Psoas muscle (tissue), 8 donors: Measurements from ENCODE around the gene ADAMTS3. TPM values are rescaled to one million over a fixed set of nuclear protein-coding genes. Genes with fewer than 3 reads are reported as not detected.

Source experiments
- ATAC-seq, 4 donors: fragments of 200-7000 bp; cut with Tn5 transposase; one replicate each; pipeline ENCODE4 v1.9.1; 2020; ENCODE audit warnings: moderate library complexity in 3 of 4, mild to moderate bottlenecking in 2 of 4
- DNase-seq, 2 donors: peaks; one replicate each; pipeline ENCODE4 v3.0.0-alpha.2; 2020
- H3K27ac ChIP-seq: fragments of 200-600 bp; one replicate; pipeline ENCODE4 v1.8.0; 2022
- H3K27me3 ChIP-seq, 3 donors: fragments of 200-600 bp in 1 of 3; one replicate each; pipeline versions ENCODE4 v1.6.1 to v1.8.0; 2013 to 2022; ENCODE audit warnings: low read length in 2 of 3, mild to moderate bottlenecking in 2 of 3, moderate library complexity in 1 of 3; ENCODE audit not compliant: insufficient read depth in 3 of 3
- H3K36me3 ChIP-seq, 2 donors: fragments of 200-600 bp in 1 of 2; one replicate each; pipeline versions ENCODE4 v1.6.1 to v1.8.0; 2013 to 2022; ENCODE audit warnings: low read depth in 1 of 2, mild to moderate bottlenecking in 1 of 2, moderate library complexity in 1 of 2; ENCODE audit not compliant: insufficient read depth in 1 of 2
- H3K4me1 ChIP-seq: fragments of 200-600 bp; one replicate; pipeline ENCODE4 v1.8.0; 2022
- H3K4me3 ChIP-seq: fragments of 200-600 bp; one replicate; pipeline ENCODE4 v1.8.0; 2022; ENCODE audit warnings: mild to moderate bottlenecking
- H3K9me3 ChIP-seq: fragments of 200-600 bp; one replicate; pipeline ENCODE4 v1.8.0; 2022
- WGBS, 3 donors: extraction: QIAGEN DNeasy Blood & Tissue Kit; methylation state at CpG; one replicate each; pipeline versions ENCODE4 v1.1.6 to v1.1.7; 2013; 5-methylcytosine and 5-hydroxymethylcytosine counted together
- intact Hi-C, 2 donors: fragments of 100-400 bp; cut with DNase I; formaldehyde crosslinking; loops; one replicate each; pipeline versions ENCODE4 v1.11.0 to v1.14.2; 2022
- polyA plus RNA-seq, 3 donors: library from polyadenylated mRNA; stranded (reverse); fragments of 200-250 nt; gene quantifications; one replicate each; pipeline ENCODE4 v1.2.3, GENCODE V29; 2013
- total RNA-seq, 4 donors: library from RNA; stranded (reverse); fragmentation: NEBNext Ultra II Directional in 2 of 4; extraction: Animal tissue kit (Norgen Biotek cat#: 25700) in 2 of 4; gene quantifications; one replicate each; pipeline versions ENCODE4 v1.2.1 to v1.2.4, GENCODE V29; 2021 to 2023
- TF ChIP-seq, protein P1 (sequence below): fragments of 200-600 bp; IDR thresholded peaks from one replicate; pipeline ENCODE4 v1.8.0; 2022; ENCODE audit warnings: antibody characterized with exemption
- donor health status: healthy with polysubstance abuse.
- donor health status: DM: no; HTN: no; CAD: no; lungs with moderate emphysema.
- donor health status: Bipolar disorder and iron deficiency.
- donor health status: healthy.
- donor health status: DM: yes; HTN: yes; CAD: no.
- donor health status: DM: no; HTN: no; CAD: no.
- donor health status: DM: no; HTN: no; CAD: no.
- donor health status: DM: yes; HTN: yes; CAD: no.

The ADAMTS3 gene
- total and polyA plus RNA-seq, 7 donors: 0.01 to 0.89 (median 0.13) TPM

DNA sequence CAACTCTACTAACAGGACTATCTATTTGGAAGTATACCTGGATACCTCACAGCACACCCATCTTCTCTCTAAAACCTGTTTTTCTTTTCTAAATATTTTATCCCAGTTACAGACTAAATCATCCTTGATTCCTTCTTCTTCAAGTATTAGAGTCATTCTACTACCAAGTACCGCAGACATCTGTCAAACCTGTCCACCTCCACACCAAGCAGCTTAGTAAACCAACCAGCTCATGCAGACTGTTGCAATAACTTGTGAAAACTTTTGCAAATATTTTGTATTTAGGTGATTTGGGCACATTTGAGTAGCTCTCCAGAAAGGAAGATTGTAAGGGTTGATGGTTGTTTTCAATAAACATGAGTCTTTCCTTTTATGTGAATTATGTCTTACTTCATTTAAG lies 238.6 kb downstream of the ADAMTS3 start:
- Histone ChIP-seq H3K4me3 (no peak overlapping the region), H3K9me3 (no peaks in the 10 kb centered on the region), H3K36me3 (no peaks in the 10 kb centered on the region), H3K4me1 (no peaks in the 10 kb centered on the region), H3K27me3 (peaks cover 0 to 2% (median 0%) of the 10 kb centered on the region in 3 donors), H3K27ac (no peak overlapping the region)
- intact Hi-C loops: no loop called here
- 93 to 100% (median 93%) methylated on average over 1 of the region's 1 CpG for WGBS, 3 donors
- DNase-seq: no peak
- TF ChIP-seq, protein P1, sequence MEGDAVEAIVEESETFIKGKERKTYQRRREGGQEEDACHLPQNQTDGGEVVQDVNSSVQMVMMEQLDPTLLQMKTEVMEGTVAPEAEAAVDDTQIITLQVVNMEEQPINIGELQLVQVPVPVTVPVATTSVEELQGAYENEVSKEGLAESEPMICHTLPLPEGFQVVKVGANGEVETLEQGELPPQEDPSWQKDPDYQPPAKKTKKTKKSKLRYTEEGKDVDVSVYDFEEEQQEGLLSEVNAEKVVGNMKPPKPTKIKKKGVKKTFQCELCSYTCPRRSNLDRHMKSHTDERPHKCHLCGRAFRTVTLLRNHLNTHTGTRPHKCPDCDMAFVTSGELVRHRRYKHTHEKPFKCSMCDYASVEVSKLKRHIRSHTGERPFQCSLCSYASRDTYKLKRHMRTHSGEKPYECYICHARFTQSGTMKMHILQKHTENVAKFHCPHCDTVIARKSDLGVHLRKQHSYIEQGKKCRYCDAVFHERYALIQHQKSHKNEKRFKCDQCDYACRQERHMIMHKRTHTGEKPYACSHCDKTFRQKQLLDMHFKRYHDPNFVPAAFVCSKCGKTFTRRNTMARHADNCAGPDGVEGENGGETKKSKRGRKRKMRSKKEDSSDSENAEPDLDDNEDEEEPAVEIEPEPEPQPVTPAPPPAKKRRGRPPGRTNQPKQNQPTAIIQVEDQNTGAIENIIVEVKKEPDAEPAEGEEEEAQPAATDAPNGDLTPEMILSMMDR: no peak
- no peak for ATAC-seq

DNA sequence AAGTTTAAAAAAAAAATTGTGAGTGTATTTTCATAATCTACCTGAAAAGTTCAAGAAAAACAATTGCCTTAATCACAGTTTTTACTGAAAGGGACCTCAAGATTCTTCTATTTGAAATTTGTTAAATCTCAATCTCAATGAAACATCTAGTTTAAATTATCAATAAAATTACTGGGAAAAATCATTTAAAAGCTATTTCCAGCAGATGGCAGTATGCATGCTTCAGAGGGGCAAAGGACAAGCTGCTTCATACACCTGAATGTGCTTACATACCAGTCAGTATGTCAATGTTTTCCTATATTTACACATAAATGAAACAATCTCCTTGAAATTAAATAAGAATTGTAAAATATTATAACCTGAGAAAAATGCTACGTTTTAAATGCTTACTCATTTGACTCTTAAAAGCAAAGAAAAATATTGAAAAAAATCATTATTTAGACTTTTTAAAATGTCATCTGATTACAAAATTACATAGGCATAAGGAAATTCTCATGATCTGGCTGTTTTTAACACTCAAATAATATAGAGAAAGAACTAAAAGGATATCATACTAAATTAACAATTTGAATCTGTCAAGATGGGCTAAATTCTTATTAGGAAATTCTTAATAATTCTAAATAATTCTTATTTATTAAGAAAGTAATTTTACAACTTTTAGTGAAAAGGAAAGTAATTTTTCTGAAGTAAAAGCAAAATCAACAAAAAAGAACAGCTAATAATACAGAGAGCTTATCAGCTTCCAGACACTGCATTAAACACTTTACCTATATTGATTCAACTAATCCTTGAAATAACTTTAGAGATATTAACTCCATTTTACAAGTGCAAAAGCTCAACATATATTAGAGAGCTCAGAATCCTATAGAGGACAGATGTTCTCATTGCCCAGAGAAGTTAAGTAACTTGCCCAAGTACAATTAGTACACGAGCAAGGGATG lies 242.1 kb downstream of the ADAMTS3 start:
- 35 to 50% (median 41%) methylated on average over 2 of the region's 2 CpGs for WGBS, 3 donors
- H3K9me3 ChIP-seq: no peaks in the 10 kb centered on the region
- ATAC-seq: no peak
- TF ChIP-seq, protein P1: peak; percentile 56
- DNase-seq: no peak
- H3K27ac ChIP-seq: no peak overlapping the region
- H3K27me3 ChIP-seq: peaks cover 0 to 2% (median 0%) of the 10 kb centered on the region in 3 donors
- H3K4me1 ChIP-seq: no peaks in the 10 kb centered on the region
- intact Hi-C loops: loop anchor here in 1 of 2 donors (2.0 to 10.0 kb wide), 2 partner anchors 142 to 688 kb away; no protein-coding TSS in a partner anchor
- H3K4me3 ChIP-seq: no peak overlapping the region
- H3K36me3 ChIP-seq: no peaks in the 10 kb centered on the region

DNA sequence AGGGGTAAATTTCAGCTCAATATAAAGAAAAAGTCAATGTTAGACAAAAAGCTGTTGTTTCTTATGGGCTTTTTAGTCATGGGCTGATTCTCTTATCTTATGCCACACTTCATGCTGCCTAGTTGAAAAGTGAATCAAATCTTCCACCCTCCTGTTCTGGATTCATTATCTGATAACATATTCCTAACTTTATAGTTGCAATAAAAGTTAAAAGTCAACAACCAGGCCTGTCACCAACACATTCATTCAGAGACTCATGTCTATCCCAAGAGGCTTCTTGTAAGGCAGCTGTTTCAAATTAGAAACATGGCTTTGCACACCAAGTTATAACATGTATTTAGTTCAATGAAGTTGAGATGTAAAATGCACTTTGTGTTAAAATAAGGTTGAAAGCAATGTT lies 243.8 kb downstream of the ADAMTS3 start:
- Histone ChIP-seq H3K4me1 (no peaks in the 10 kb centered on the region), H3K9me3 (no peaks in the 10 kb centered on the region), H3K27me3 (peaks cover 0 to 3% (median 0%) of the 10 kb centered on the region in 3 donors), H3K27ac (no peak overlapping the region), H3K36me3 (no peaks in the 10 kb centered on the region), H3K4me3 (no peak overlapping the region)
- intact Hi-C loops: loop anchor here in 1 of 2 donors (10.0 kb wide), 1 partner anchor 690 kb away; no protein-coding TSS in a partner anchor
- DNase-seq (no peak), ATAC-seq (no peak)
- TF ChIP-seq, protein P1: no peak

DNA sequence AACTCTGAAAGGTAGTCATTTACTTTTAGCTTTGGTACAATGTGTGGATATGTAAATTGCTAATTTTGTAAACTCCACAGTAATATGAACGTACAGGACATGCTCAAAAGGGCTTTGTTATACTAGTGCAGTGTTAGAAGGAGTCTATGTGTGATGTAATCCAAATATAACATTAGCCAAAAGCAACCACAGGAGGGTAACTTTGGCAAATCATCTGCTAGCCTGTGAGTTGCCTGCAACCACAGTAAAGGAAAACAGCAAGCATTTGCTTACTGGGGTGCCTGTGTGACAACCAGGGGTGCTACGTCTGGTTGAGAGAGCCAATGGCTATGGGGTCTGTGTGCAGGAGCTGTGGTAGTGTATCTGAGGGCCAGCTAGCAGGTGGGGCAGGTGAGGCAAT lies 245.8 kb downstream of the ADAMTS3 start:
- ATAC-seq: no peak
- H3K27ac ChIP-seq: no peak overlapping the region
- peaks cover 0 to 5% (median 0%) of the 10 kb centered on the region in 3 donors for H3K27me3 ChIP-seq
- H3K9me3 ChIP-seq: no peaks in the 10 kb centered on the region
- TF ChIP-seq, protein P1: no peak
- H3K4me1 ChIP-seq: no peaks in the 10 kb centered on the region
- no peak overlapping the region for H3K4me3 ChIP-seq
- intact Hi-C loops: loop anchor here in 1 of 2 donors (10.0 kb wide), 1 partner anchor 692 kb away; no protein-coding TSS in a partner anchor
- WGBS, 3 donors: 76 to 79% (median 78%) methylated on average over 2 of the region's 2 CpGs
- H3K36me3 ChIP-seq: no peaks in the 10 kb centered on the region
- DNase-seq: no peak
